BJ (cell line): ENCODE data around the gene HUNK. TPM values are rescaled to one million over a fixed set of nuclear protein-coding genes. Genes with fewer than 3 reads are reported as not detected.
"Not testable (repeated sequence)": the region's sequence is repeated elsewhere in the genome, so short reads cannot be mapped to it uniquely, and the experiment has no call there.

Experiments used
- CTCF ChIA-PET: fragments of 350-600 bp; formaldehyde crosslinking; extraction: SDS; loops from one replicate; lab custom pipeline; 2021; ENCODE audit warnings: antibody characterized with exemption, inconsistent platforms; lab: Yijun Ruan, JAX
- POLR2A ChIA-PET: fragments of 300-600 bp; sonication (Branson Sonifier 250); formaldehyde crosslinking; extraction: SDS; loops from one replicate; lab custom pipeline; 2021; ENCODE audit warnings: antibody characterized with exemption; lab: Charles Lee
- DNase-seq: peaks from one replicate; pipeline ENCODE4 v3.0.0-alpha.2; 2011; ENCODE audit warnings: low read depth
- H3K27me3 ChIP-seq: 2 replicates; pipeline ENCODE4 v1.6.0; 2011; ENCODE audit warnings: low read length; ENCODE audit not compliant: control insufficient read depth, insufficient read depth
- H3K36me3 ChIP-seq: 2 replicates; pipeline ENCODE4 v1.5.1; 2011; ENCODE audit warnings: low read length; ENCODE audit not compliant: control insufficient read depth, insufficient read depth
- H3K4me3 ChIP-seq: 2 replicates; pipeline ENCODE4 v1.5.1; 2011; ENCODE audit warnings: low read depth, mild to moderate bottlenecking, control low read depth, low read length
- polyA plus RNA-seq: library from polyadenylated mRNA; depleted of rRNA; stranded (reverse); fragments of >200 nt; gene quantifications from 2 replicates; pipeline ENCODE4 v1.2.3, GENCODE V29; 2011
- TF ChIP-seq, protein P1 (sequence below): IDR thresholded peaks from 2 replicates; pipeline ENCODE4 v1.5.1; 2011; ENCODE audit warnings: low read depth, mild to moderate bottlenecking, control low read depth, inconsistent platforms, low read length, moderate library complexity; ENCODE audit not compliant: insufficient read depth

HUNK gene
- polyA plus RNA-seq, 1 experiment = 0.70 TPM

DNA sequence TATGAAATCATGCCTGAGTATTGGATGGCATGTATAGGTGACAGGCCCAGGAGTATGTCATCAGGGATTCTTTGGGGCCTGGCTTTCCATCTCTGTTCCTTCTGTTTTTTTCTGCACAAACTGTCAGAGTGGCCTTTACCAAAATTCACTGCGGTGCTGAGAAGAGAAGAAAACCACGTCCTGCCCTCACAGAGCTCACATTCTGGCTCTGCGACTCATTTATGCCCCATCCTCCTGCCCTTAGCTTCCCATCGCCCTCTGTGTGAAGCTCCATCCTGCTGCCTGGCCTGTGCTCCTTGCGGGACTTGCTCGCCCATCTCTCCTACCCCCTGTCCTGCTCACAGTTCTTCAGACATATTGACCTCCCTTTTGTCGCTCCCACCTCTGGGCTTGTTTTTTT, 73.4 kb downstream of the HUNK start:
- Histone ChIP-seq H3K4me3 (no peak overlapping the region), H3K36me3 (no peaks in the 10 kb centered on the region), H3K27me3 (no peaks in the 10 kb centered on the region)
- TF ChIP-seq, protein P1, sequence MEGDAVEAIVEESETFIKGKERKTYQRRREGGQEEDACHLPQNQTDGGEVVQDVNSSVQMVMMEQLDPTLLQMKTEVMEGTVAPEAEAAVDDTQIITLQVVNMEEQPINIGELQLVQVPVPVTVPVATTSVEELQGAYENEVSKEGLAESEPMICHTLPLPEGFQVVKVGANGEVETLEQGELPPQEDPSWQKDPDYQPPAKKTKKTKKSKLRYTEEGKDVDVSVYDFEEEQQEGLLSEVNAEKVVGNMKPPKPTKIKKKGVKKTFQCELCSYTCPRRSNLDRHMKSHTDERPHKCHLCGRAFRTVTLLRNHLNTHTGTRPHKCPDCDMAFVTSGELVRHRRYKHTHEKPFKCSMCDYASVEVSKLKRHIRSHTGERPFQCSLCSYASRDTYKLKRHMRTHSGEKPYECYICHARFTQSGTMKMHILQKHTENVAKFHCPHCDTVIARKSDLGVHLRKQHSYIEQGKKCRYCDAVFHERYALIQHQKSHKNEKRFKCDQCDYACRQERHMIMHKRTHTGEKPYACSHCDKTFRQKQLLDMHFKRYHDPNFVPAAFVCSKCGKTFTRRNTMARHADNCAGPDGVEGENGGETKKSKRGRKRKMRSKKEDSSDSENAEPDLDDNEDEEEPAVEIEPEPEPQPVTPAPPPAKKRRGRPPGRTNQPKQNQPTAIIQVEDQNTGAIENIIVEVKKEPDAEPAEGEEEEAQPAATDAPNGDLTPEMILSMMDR = no peak
- ChIA-PET CTCF (interaction anchor here (1.2 to 2.7 kb wide), 2 partner anchors 13 to 35 kb away, joined by 3 to 10 read pairs; no protein-coding TSS in a partner anchor), POLR2A (no interaction called here)
- no peak for DNase-seq

DNA sequence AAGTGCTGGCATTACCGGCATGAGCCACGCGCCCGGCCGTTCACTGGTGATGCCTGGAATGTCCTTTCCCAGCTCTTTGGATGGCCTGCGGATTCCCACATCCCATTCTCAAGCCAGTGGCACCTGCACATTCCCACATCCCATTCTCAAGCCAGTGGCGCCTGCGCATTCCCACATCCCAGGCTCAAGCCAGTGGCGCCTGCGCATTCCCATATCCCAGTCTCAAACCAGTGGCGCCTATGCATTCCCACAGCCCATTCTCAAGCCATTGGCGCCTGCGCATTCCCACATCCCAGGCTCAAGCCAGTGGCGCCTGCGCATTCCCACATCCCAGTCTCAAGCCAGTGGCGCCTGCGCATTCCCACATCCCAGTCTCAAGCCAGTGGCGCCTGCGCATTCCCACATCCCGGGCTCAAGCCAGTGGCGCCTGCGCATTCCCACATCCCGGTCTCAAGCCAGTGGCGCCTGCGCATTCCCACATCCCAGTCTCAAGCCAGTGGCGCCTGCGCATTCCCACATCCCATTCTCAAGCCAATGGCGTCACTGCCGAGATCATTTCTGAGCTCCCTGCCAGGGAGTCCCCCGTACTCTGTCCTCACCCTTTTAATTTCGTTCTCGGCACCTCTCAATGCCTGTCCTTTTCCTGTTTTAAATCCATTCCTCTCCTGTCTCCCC, 74.2 kb downstream of the HUNK start:
- POLR2A ChIA-PET, H3K36me3 ChIP-seq, DNase-seq, H3K4me3 ChIP-seq, H3K27me3 ChIP-seq: not testable (repeated sequence)
- CTCF ChIA-PET = interaction anchor here (0.6 to 2.7 kb wide), 3 partner anchors 14 to 52 kb away, joined by 3 to 10 read pairs (median 4); no protein-coding TSS in a partner anchor

DNA sequence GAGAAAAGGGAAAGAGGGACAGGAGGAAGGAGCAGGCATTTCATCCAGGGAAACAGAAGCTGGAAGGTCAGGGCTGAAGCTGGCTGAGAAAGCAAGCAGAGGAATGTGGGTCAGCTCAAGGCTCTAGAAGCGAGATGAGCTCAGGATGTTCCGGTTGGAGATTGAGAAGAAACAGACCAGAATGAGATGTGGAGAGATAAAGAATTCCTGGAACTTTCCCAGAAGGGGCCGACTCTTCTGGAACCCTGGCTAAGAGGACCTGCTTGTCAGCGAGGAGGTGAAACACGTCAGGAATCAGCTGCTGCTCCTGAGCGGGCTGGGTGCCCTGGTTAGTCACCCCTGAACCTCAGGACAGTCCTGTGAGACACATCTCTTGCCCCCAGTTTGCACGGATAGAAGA, 75.9 kb downstream of the HUNK start:
- ChIA-PET POLR2A (no interaction called here), CTCF (interaction anchor here (1.1 kb wide), 1 partner anchor 83 kb away, joined by 3 read pairs; no protein-coding TSS in a partner anchor)
- no peak for DNase-seq
- no peak overlapping the region for H3K4me3 ChIP-seq
- H3K36me3 ChIP-seq = no peaks in the 10 kb centered on the region
- no peaks in the 10 kb centered on the region for H3K27me3 ChIP-seq
- TF ChIP-seq, protein P1 = no peak

GRCh38 chr21:31952828-31953227, 80.0 kb downstream of the HUNK start:
- Histone ChIP-seq H3K27me3 (no peaks in the 10 kb centered on the region), H3K4me3 (no peak overlapping the region), H3K36me3 (no peaks in the 10 kb centered on the region)
- TF ChIP-seq, protein P1 = no peak
- CTCF ChIA-PET = interaction anchor here (1.5 kb wide), 1 partner anchor 9 kb away, joined by 4 read pairs; no protein-coding TSS in a partner anchor
- DNase-seq = no peak
- POLR2A ChIA-PET = no interaction called here

DNA sequence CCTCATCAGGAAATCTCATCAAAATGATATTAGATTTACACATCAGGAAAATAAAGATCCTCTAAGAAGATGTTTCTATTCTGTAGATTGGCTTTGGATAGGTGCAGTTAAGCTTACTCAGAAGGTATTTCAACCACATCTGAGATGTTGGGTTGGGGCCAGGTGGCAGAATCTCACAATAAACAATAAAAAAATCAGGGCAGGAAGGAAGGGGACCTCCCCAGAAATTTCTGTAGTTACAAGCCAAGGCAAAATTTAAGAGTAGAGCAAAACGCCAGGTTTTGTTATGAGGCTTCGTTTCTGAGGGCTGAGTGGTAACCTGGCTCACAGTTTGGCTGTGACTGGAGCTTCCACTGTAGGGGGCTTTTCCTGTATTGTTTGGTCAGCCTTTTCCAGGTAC, 84.8 kb downstream of the HUNK start:
- Histone ChIP-seq H3K27me3 (no peaks in the 10 kb centered on the region), H3K4me3 (no peak overlapping the region), H3K36me3 (no peaks in the 10 kb centered on the region)
- ChIA-PET CTCF (no interaction called here), POLR2A (no interaction called here)
- no peak for DNase-seq
- TF ChIP-seq, protein P1 = no peak

GRCh38 chr21:31959881-31960280, 87.1 kb downstream of the HUNK start:
- POLR2A ChIA-PET = no interaction called here
- TF ChIP-seq, protein P1 = no peak
- Histone ChIP-seq H3K4me3 (no peak overlapping the region), H3K27me3 (no peaks in the 10 kb centered on the region), H3K36me3 (no peaks in the 10 kb centered on the region)
- DNase-seq = no peak
- CTCF ChIA-PET = no interaction called here
